Activated CD8-positive, alpha-beta memory T cell treated with anti-CD3 and anti-CD28 coated beads for 48 hours (primary cell): ENCODE results near the gene CWH43.
"Not testable (repeated sequence)": the region's sequence is repeated elsewhere in the genome, so short reads cannot be mapped to it uniquely, and the experiment has no call there.

Source experiments
- DNase-seq, 3 experiments: peaks; one replicate each; pipeline ENCODE4 v3.0.0-alpha.2; 2020; ENCODE audit warnings: low read depth in 2 of 3, low spot score in 2 of 3

Gene CWH43

GRCh38 chr4:48974979-48975640, 11.0 kb upstream of the CWH43 start:
- no peak for DNase-seq

- DNase-seq = no peak
Observed at GRCh38 chr4:48976041-48976440, 10.0 kb upstream of the CWH43 start.

- no peak for DNase-seq
Observed at GRCh38 chr4:48979914-48980579, 6.0 kb upstream of the CWH43 start.

GRCh38 chr4:48984005-48984404, 2.1 kb upstream of the CWH43 start:
- DNase-seq = not testable (repeated sequence)

GRCh38 chr4:48985602-48985975, 486 bp upstream of the CWH43 start:
- no peak for DNase-seq

GRCh38 chr4:48986654-48987164, 634 bp downstream of the CWH43 start:
- no peak for DNase-seq

- DNase-seq = no peak
Observed at GRCh38 chr4:48989461-48990203, 3.6 kb downstream of the CWH43 start.

GRCh38 chr4:48991357-48991756, 5.3 kb downstream of the CWH43 start:
- no peak for DNase-seq

GRCh38 chr4:48997962-48998361, 11.9 kb downstream of the CWH43 start:
- no peak for DNase-seq

- no peak for DNase-seq
Observed at GRCh38 chr4:48998440-48998839, 12.4 kb downstream of the CWH43 start.

GRCh38 chr4:49000806-49001205, 14.7 kb downstream of the CWH43 start:
- DNase-seq = no peak

GRCh38 chr4:49002931-49003330, 16.9 kb downstream of the CWH43 start:
- DNase-seq = no peak

- DNase-seq = no peak
Observed at GRCh38 chr4:49018718-49019295, 32.7 kb downstream of the CWH43 start.

- no peak for DNase-seq
Observed at GRCh38 chr4:49032440-49033161, 46.5 kb downstream of the CWH43 start.

- DNase-seq = no peak
Observed at GRCh38 chr4:49036528-49036927, 50.5 kb downstream of the CWH43 start.

- no peak for DNase-seq
Observed at GRCh38 chr4:49044270-49044669, 58.2 kb downstream of the CWH43 start.

- DNase-seq = no peak
Observed at GRCh38 chr4:49058306-49058705, 72.2 kb downstream of the CWH43 start.

- no peak for DNase-seq
Observed at GRCh38 chr4:49063670-49064069, 77.6 kb downstream of the CWH43 start.

- not testable (repeated sequence) for DNase-seq
Observed at GRCh38 chr4:49072196-49072595, 86.1 kb downstream of the CWH43 start.

- not testable (repeated sequence) for DNase-seq
Observed at GRCh38 chr4:49091883-49092282, 105.8 kb downstream of the CWH43 start.

- DNase-seq = not testable (repeated sequence)
Observed at GRCh38 chr4:49092608-49093135, 106.6 kb downstream of the CWH43 start.
